CD8-positive, alpha-beta memory T cell (primary cell): ENCODE results near the gene CACNA2D4. TPM values are rescaled to one million over a fixed set of nuclear protein-coding genes. Genes with fewer than 3 reads are reported as not detected.

Experiments used
- CTCF ChIA-PET: fragments of 350-600 bp; sonication (Branson Sonifier 250); formaldehyde crosslinking; loops from one replicate; lab custom pipeline; 2021; ENCODE audit warnings: antibody characterized with exemption; lab: Charles Lee
- POLR2A ChIA-PET: fragments of 350-600 bp; sonication (Branson Sonifier 250); formaldehyde crosslinking; loops from one replicate; lab custom pipeline; 2021; ENCODE audit warnings: antibody characterized with exemption; lab: Charles Lee
- DNase-seq, 5 donors: peaks; one replicate each; pipeline versions ENCODE4 v3.0.0 to v3.0.0-alpha.2; 2020 to 2022; ENCODE audit warnings: mixed read lengths in 1 of 5
- H3K27ac ChIP-seq: one replicate; pipeline ENCODE4 v1.7.0; 2013; ENCODE audit warnings: low read depth, mild to moderate bottlenecking, low read length, moderate library complexity
- H3K27me3 ChIP-seq: 2 replicates; pipeline ENCODE4 v1.7.0; 2013; ENCODE audit warnings: low read length, mild to moderate bottlenecking; ENCODE audit not compliant: insufficient read depth, poor library complexity, severe bottlenecking
- H3K36me3 ChIP-seq: 2 replicates; pipeline ENCODE4 v1.7.0; 2013; ENCODE audit warnings: mild to moderate bottlenecking, low read length, moderate library complexity; ENCODE audit not compliant: insufficient read depth
- H3K4me1 ChIP-seq: 2 replicates; pipeline ENCODE4 v1.7.0; 2013; ENCODE audit warnings: mild to moderate bottlenecking, low read length, moderate library complexity; ENCODE audit not compliant: insufficient read depth
- H3K4me3 ChIP-seq: 2 replicates; pipeline ENCODE4 v1.7.0; 2013; ENCODE audit warnings: mild to moderate bottlenecking, low read length
- H3K9me3 ChIP-seq: 2 replicates; pipeline ENCODE4 v1.7.0; 2013; ENCODE audit warnings: mild to moderate bottlenecking, low read length
- H3K27ac Mint-ChIP-seq, 8 donors: one replicate each; pipeline ENCODE4 v1.8.0; 2020 to 2021; ENCODE audit warnings: mixed read lengths in 8 of 8, mild to moderate bottlenecking in 6 of 8, inconsistent platforms in 3 of 8, moderate library complexity in 3 of 8
- H3K27me3 Mint-ChIP-seq, 2 donors: one replicate each; pipeline ENCODE4 v1.8.0; 2020 to 2021; ENCODE audit warnings: mixed read lengths in 2 of 2, mild to moderate bottlenecking in 1 of 2, moderate library complexity in 1 of 2
- H3K36me3 Mint-ChIP-seq, 3 donors: one replicate each; pipeline ENCODE4 v1.8.0; 2020 to 2021; ENCODE audit warnings: mixed read lengths in 3 of 3, inconsistent platforms in 1 of 3, mild to moderate bottlenecking in 1 of 3
- H3K4me1 Mint-ChIP-seq, 3 donors: one replicate each; pipeline ENCODE4 v1.8.0; 2020 to 2021; ENCODE audit warnings: mixed read lengths in 3 of 3, inconsistent platforms in 1 of 3, mild to moderate bottlenecking in 1 of 3
- H3K4me3 Mint-ChIP-seq, 7 donors: one replicate each; pipeline ENCODE4 v1.8.0; 2020 to 2021; ENCODE audit warnings: mixed read lengths in 7 of 7, mild to moderate bottlenecking in 6 of 7, moderate library complexity in 4 of 7, inconsistent platforms in 2 of 7
- H3K9me3 Mint-ChIP-seq, 5 donors: one replicate each; pipeline ENCODE4 v1.8.0; 2020 to 2022; ENCODE audit warnings: mixed read lengths in 5 of 5, mild to moderate bottlenecking in 3 of 5, moderate library complexity in 2 of 5, inconsistent platforms in 1 of 5
- polyA plus RNA-seq: library from polyadenylated mRNA; unstranded; fragments of 300-500 nt; fragmentation: Illumina TruSeq; gene quantifications from one replicate; pipeline ENCODE4 v1.2.3, GENCODE V29; 2021
- total RNA-seq, 2 experiments: library from RNA; stranded (reverse); gene quantifications; one replicate each; pipeline ENCODE4 v1.2.3, GENCODE V29; 2021

Gene CACNA2D4, protein sequence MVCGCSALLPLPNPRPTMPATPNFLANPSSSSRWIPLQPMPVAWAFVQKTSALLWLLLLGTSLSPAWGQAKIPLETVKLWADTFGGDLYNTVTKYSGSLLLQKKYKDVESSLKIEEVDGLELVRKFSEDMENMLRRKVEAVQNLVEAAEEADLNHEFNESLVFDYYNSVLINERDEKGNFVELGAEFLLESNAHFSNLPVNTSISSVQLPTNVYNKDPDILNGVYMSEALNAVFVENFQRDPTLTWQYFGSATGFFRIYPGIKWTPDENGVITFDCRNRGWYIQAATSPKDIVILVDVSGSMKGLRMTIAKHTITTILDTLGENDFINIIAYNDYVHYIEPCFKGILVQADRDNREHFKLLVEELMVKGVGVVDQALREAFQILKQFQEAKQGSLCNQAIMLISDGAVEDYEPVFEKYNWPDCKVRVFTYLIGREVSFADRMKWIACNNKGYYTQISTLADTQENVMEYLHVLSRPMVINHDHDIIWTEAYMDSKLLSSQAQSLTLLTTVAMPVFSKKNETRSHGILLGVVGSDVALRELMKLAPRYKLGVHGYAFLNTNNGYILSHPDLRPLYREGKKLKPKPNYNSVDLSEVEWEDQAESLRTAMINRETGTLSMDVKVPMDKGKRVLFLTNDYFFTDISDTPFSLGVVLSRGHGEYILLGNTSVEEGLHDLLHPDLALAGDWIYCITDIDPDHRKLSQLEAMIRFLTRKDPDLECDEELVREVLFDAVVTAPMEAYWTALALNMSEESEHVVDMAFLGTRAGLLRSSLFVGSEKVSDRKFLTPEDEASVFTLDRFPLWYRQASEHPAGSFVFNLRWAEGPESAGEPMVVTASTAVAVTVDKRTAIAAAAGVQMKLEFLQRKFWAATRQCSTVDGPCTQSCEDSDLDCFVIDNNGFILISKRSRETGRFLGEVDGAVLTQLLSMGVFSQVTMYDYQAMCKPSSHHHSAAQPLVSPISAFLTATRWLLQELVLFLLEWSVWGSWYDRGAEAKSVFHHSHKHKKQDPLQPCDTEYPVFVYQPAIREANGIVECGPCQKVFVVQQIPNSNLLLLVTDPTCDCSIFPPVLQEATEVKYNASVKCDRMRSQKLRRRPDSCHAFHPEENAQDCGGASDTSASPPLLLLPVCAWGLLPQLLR
- total RNA-seq (1 to 10 TPM; 5.7 to 6.5 TPM), polyA plus RNA-seq (7.6 TPM)

DNA sequence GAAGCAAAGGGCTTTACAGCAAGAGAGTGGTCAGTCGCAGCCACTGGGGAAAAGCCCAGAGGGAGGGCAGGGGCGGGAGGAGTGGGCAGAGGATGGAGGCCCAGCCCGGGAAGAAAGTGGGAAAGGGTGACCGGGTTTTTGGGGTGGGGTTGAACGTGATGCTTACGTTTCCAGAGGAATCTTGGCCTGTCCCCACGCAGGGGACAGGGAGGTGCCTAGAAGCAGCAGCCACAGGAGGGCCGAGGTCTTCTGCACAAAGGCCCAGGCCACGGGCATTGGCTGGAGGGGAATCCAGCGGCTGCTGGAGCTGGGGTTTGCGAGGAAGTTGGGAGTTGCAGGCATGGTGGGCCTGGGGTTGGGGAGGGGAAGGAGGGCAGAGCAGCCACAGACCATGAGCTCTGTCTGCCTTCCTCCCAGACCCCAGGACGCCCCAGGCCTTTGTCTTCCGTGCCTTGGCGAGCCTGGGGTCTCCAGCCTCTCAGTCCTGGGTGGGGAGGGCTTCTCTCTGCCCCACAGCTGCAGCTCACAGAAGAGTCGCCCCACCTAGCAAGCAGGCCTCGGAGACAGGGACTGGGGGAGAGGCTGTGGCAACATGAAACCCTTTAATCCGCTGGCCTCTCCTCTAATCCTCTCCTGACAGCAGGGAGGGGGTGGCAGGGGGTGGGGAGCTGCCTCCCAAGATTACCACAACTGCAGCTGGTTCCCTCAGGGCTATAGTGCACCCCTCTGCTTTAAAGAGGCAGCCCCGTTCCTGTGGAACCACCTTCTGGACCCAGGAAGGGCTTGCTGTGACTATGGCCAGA, at the start of gene CACNA2D4:
CACNA2D4 (minus strand) TSS at position 572 of the 803 bp plus-strand sequence; CDS start at position 393, 179 bp downstream.
- H3K36me3 ChIP-seq: no peaks in the 10 kb centered on the region
- Mint-ChIP-seq H3K4me1 (peaks cover 18 to 26% (median 25%) of the 10 kb centered on the region in 3 donors), H3K36me3 (no peaks in the 10 kb centered on the region), H3K4me3 (no peak within 1 kb of the TSS), H3K9me3 (no peaks in the 10 kb centered on the region), H3K27me3 (peaks cover 6 to 11% of the 10 kb centered on the region in 2 donors), H3K27ac (no peak within 1 kb of the TSS)
- DNase-seq: no peak
- ChIA-PET CTCF (interaction anchor here (1.5 kb wide), 1 partner anchor 21 kb away, joined by 8 read pairs; no protein-coding TSS in a partner anchor), POLR2A (no interaction called here)
- no peak within 1 kb of the TSS for H3K27ac ChIP-seq
- no peaks in the 10 kb centered on the region for H3K9me3 ChIP-seq
- no peak within 1 kb of the TSS for H3K4me3 ChIP-seq
- peaks cover 25% of the 10 kb centered on the region for H3K4me1 ChIP-seq
- H3K27me3 ChIP-seq: no peaks in the 10 kb centered on the region

DNA sequence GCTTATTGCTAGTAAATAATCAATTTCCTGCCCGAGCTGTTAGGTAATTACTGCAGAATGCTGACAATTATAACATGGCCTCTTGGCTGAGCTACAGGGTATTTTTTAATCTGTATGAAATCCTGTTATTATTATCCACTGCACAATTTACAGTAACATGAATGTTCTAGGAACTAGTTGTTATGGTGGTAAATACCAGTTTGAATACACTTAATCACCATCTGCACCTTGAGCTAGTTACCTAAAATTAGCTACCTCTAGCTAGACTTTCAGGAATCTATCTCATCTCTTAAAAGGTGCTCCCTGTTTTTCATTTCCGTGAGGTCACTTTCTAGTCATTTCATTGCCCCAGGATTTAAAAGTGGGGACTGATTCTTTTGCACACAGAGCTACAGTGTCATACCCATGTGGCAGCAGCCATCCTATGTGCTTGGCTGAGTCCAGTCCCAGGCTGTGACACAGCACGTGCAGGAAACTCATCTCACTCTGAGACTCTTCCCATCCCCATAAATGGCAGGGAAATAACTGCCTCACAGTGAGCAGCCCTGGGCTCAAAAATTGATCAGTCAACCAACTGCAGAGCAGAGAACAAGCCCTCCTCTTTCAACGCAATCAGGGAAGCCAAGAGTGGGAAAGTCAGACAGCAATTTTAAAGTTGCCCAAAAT, 48.2 kb upstream of the CACNA2D4 start:
- H3K27me3 Mint-ChIP-seq: no peaks in the 10 kb centered on the region
- H3K27ac ChIP-seq: no peak overlapping the region
- H3K27me3 ChIP-seq: no peaks in the 10 kb centered on the region
- ChIA-PET POLR2A (no interaction called here), CTCF (interaction anchor here (1.6 kb wide), 1 partner anchor 10 kb away, joined by 5 read pairs; no protein-coding TSS in a partner anchor)
- no peaks in the 10 kb centered on the region for H3K4me1 ChIP-seq
- peaks cover 4 to 61% (median 34%) of the 10 kb centered on the region in 3 donors for H3K36me3 Mint-ChIP-seq
- no peaks in the 10 kb centered on the region for H3K9me3 Mint-ChIP-seq
- H3K4me3 ChIP-seq: no peak overlapping the region
- peaks cover 6 to 14% (median 7%) of the 10 kb centered on the region in 3 donors for H3K4me1 Mint-ChIP-seq
- DNase-seq: no peak
- peaks cover 9% of the 10 kb centered on the region for H3K36me3 ChIP-seq
- H3K9me3 ChIP-seq: no peaks in the 10 kb centered on the region
- H3K4me3 Mint-ChIP-seq: no peak overlapping the region
- H3K27ac Mint-ChIP-seq: no peak overlapping the region

- DNase-seq: no peak
- H3K36me3 Mint-ChIP-seq: peaks cover 10 to 69% (median 36%) of the 10 kb centered on the region in 3 donors
- H3K4me1 ChIP-seq: no peaks in the 10 kb centered on the region
- H3K27ac ChIP-seq: no peak overlapping the region
- H3K27me3 ChIP-seq: no peaks in the 10 kb centered on the region
- no peak overlapping the region for H3K4me3 ChIP-seq
- H3K9me3 ChIP-seq: no peaks in the 10 kb centered on the region
- peaks cover 9% of the 10 kb centered on the region for H3K36me3 ChIP-seq
- H3K9me3 Mint-ChIP-seq: no peaks in the 10 kb centered on the region
- H3K27me3 Mint-ChIP-seq: no peaks in the 10 kb centered on the region
- H3K4me1 Mint-ChIP-seq: peaks cover 5 to 10% (median 6%) of the 10 kb centered on the region in 3 donors
- H3K4me3 Mint-ChIP-seq: no peak overlapping the region
- no peak overlapping the region for H3K27ac Mint-ChIP-seq
- ChIA-PET CTCF (interaction anchor here (1.6 kb wide), 1 partner anchor 9 kb away, joined by 5 read pairs; no protein-coding TSS in a partner anchor), POLR2A (no interaction called here)
These were observed 47.5 kb upstream of the CACNA2D4 start for GRCh38 chr12:1965916-1966315.

- no peak overlapping the region for H3K27ac ChIP-seq
- CTCF ChIA-PET: interaction anchor here (1.3 kb wide), 1 partner anchor 170 kb away, joined by 3 read pairs; no protein-coding TSS in a partner anchor
These were observed 43.9 kb upstream of the CACNA2D4 start for GRCh38 chr12:1962051-1963020.

GRCh38 chr12:1956716-1957115, 38.3 kb upstream of the CACNA2D4 start:
- no peaks in the 10 kb centered on the region for H3K9me3 ChIP-seq
- DNase-seq: no peak
- H3K4me1 ChIP-seq: no peaks in the 10 kb centered on the region
- ChIA-PET POLR2A (no interaction called here), CTCF (interaction anchor here (1.0 to 2.5 kb wide), 3 partner anchors 10 to 165 kb away, joined by 4 to 8 read pairs (median 5); no protein-coding TSS in a partner anchor)
- peaks cover 0 to 4% (median 1%) of the 10 kb centered on the region in 3 donors for H3K4me1 Mint-ChIP-seq
- peaks cover 15% of the 10 kb centered on the region for H3K36me3 ChIP-seq
- no peaks in the 10 kb centered on the region for H3K9me3 Mint-ChIP-seq
- H3K27me3 ChIP-seq: no peaks in the 10 kb centered on the region
- H3K27me3 Mint-ChIP-seq: no peaks in the 10 kb centered on the region
- no peak overlapping the region for H3K4me3 ChIP-seq
- H3K4me3 Mint-ChIP-seq: no peak overlapping the region
- peaks cover 16 to 71% (median 33%) of the 10 kb centered on the region in 3 donors for H3K36me3 Mint-ChIP-seq
- H3K27ac ChIP-seq: no peak overlapping the region
- H3K27ac Mint-ChIP-seq: peak overlapping the region in 1 of 8 donors; percentile 28

More at GRCh38 chr12:1962051-1963020, 43.9 kb upstream of the CACNA2D4 start:
- H3K36me3 Mint-ChIP-seq: peaks cover 18 to 78% (median 48%) of the 10 kb centered on the region in 3 donors
- H3K4me1 ChIP-seq: no peaks in the 10 kb centered on the region
- H3K9me3 Mint-ChIP-seq: no peaks in the 10 kb centered on the region
- H3K9me3 ChIP-seq: no peaks in the 10 kb centered on the region
- H3K27ac Mint-ChIP-seq: peak overlapping the region in 6 of 8 donors; percentile 33 to 83 (median 53)
- POLR2A ChIA-PET: no interaction called here
- peaks cover 9% of the 10 kb centered on the region for H3K36me3 ChIP-seq
- no peak overlapping the region for H3K4me3 ChIP-seq
- no peaks in the 10 kb centered on the region for H3K27me3 ChIP-seq
- peaks cover 6 to 7% (median 6%) of the 10 kb centered on the region in 3 donors for H3K4me1 Mint-ChIP-seq
- no peak overlapping the region for H3K4me3 Mint-ChIP-seq
- DNase-seq: no peak
- no peaks in the 10 kb centered on the region for H3K27me3 Mint-ChIP-seq

DNA sequence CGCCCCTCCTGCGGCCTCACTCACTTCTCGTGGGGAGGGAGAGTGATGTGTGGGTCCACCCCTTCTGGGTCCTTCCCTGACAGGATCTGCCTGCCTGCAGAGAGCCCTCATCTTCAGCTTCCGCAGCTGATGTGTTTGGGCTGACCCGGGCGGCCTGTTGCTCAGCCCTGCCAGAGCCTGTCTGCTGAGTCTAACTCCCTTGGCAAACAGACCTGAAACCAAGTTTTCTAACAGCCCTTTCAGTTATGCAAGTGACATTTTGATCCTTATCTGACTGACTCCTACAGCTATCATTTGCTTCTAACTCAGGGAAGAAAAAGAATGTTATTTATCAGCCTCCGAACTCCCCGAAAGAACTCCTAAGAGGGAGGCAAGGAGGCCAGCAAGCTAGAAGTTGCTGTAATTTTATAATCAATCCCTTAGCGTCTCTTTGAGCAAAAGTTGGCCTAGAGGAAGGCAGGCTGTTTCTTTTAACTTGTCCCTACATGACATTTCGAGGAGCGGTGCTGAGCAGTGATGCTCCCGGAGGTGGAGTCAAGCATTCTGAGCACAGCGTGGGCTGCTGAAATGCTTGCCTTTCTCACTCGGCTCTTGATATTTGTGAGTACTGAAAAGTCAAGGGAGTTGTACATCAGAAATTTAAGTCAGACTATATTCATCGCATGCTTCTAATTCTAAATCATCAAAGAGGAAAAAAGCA, 31.5 kb upstream of the CACNA2D4 start:
- H3K4me1 ChIP-seq: no peaks in the 10 kb centered on the region
- no peak for DNase-seq
- CTCF ChIA-PET: interaction anchor here (1.0 to 3.0 kb wide), 3 partner anchors 10 to 159 kb away, joined by 3 to 29 read pairs (median 5); no protein-coding TSS in a partner anchor
- H3K27me3 ChIP-seq: no peaks in the 10 kb centered on the region
- H3K36me3 ChIP-seq: peaks cover 39% of the 10 kb centered on the region
- H3K27ac ChIP-seq: no peak overlapping the region
- Mint-ChIP-seq H3K27ac (peak overlapping the region in 2 of 8 donors; percentile 64 to 66), H3K4me3 (no peak overlapping the region), H3K9me3 (no peaks in the 10 kb centered on the region), H3K4me1 (peaks cover 0 to 2% (median 0%) of the 10 kb centered on the region in 3 donors), H3K36me3 (peaks cover 27 to 95% (median 30%) of the 10 kb centered on the region in 3 donors), H3K27me3 (peaks cover 0 to 1% of the 10 kb centered on the region in 2 donors)
- no peaks in the 10 kb centered on the region for H3K9me3 ChIP-seq
- H3K4me3 ChIP-seq: no peak overlapping the region
- POLR2A ChIA-PET: interaction anchor here (0.8 kb wide), 1 partner anchor 44 kb away, joined by 3 read pairs; no protein-coding TSS in a partner anchor
